VCaP (cell line): ENCODE data around the gene KRTAP12-4.
"Not testable (repeated sequence)": the region's sequence is repeated elsewhere in the genome, so short reads cannot be mapped to it uniquely, and the experiment has no call there.

Experiments used
- H3K27ac ChIP-seq: fragments of 450-650 bp; 2 replicates; pipeline ENCODE4 v1.5.1; 2017
- CTCF ChIP-seq: fragments of 450-650 bp; conservative IDR thresholded peaks from 2 replicates; pipeline ENCODE4 v1.5.1; 2017; ENCODE audit warnings: mild to moderate bottlenecking, moderate library complexity

KRTAP12-4 gene

DNA sequence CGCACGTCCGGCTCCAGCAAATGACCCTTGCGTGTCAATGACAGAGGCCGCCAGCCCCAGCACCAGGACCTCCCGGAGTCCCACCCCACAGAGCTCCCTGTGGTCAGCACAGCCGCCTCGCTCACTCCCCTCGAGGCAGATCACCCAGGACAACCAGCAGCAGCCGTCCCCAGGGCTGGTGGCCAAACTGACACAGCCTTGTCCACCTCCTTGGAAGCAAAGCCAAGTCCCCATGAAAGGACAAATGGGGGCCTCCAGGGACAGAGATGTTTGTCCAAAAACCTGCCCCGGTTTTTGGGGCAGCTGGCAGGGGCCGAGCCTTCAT lies 15.2 kb downstream of the KRTAP12-4 start:
- TF ChIP-seq CTCF, result no peak
- H3K27ac ChIP-seq, result no peak overlapping the region

DNA sequence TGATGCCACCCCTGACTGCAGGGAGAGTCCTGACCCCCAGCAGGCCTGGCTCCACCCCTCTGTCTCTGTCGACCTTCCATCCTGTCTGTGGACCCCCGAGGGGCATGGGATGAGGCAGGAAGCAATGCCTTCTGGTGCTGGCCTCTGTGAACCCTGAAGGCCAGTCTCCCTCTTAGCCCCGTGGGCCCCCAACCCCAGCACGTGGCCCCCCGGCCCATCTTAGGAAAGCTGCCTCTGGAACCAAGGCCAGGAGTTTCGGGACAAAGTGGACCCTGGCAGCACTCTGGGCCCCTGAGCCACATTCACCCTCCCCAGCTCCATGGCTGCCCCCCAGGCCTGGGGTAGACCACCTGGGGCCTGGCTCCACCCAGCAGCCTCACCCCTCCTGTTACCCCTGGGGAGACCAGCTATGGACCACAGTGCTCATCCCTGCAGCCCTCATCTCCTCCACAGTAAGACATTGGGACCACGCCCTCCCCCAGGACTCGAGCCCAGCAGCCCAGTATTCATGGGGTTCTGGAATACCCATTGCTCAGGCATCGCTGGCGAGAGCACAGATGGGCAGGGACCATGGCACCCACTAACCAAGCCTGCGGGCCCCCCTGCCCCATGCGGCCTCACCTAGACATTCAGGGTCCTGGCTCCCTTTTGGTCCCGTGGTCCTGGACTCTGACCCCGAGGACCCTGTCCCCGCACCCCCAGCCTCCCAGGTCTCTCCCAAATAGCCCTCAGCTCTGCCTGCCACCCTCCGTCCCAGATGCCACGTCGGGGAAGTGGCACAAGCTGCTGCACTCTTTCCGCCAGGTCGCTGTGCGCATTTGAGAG lies 15.7 kb downstream of the KRTAP12-4 start:
- H3K27ac ChIP-seq, result not testable (repeated sequence)

GRCh38 chr21:44637851-44638348 lies 16.6 kb downstream of the KRTAP12-4 start:
- H3K27ac ChIP-seq, result not testable (repeated sequence)

DNA sequence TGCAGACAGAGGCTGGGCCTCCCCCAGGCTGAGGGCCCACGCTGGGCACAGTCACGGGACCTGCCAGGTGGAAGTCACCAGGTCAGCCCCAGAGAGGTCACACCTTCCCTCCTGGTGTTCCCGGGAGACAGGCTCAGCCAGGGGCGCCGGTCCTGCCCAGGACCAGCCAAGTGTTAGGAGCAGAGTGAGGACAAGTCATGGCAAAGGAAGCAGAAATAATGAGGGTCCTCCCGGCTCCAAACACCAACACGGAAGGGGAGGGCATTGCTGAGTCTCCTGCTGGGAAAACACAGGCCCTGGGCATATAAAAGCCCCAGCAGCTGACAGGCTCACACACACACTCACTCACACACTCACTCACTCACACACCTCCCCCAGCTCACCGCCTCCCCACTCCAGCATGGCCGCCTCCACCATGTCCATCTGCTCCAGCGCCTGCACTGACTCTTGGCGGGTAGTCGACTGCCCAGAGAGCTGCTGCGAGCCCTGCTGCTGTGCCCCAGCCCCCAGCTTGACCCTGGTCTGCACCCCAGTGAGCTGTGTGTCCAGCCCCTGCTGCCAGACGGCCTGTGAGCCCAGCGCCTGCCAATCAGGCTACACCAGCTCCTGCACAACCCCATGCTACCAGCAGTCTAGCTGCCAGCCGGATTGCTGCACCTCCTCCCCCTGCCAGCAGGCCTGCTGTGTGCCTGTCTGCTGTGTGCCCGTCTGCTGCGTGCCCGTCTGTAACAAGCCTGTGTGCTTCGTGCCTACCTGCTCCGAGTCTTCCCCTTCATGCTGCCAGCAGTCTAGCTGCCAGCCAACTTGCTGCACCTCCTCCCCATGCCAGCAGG lies 17.2 kb downstream of the KRTAP12-4 start, which contains the start of gene KRTAP10-10:
Gene KRTAP10-10, plus strand, starts transcription at position 339 of the 833 bp plus-strand sequence. Its CDS starts 62 bp downstream, at position 401.
- TF ChIP-seq CTCF, result no peak
- H3K27ac ChIP-seq, result no peak within 1 kb of the TSS

GRCh38 chr21:44636209-44637017 lies 18.0 kb downstream of the KRTAP12-4 start:
- H3K27ac ChIP-seq, result no peak overlapping the region
- no peak for TF ChIP-seq CTCF

DNA sequence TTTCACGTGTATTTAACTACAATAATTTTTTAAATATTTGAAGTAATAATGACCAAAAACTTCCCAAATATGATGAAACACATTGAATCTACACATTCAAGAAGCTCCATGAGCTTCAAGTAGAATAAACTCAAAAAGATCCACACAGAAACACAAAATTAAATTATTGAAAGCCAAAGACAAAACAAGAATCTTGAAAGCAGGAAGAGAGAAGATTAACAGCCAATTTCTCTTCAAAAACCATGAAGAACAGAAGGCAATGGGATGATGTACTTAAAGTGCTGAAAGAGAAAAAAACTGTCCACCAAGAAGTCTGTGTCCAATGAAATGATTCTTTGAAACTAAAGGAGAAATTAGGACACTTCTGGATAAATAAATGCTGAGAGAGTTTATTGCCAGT lies 22.4 kb downstream of the KRTAP12-4 start:
- H3K27ac ChIP-seq, result no peak overlapping the region

GRCh38 chr21:44630440-44630839 lies 24.0 kb downstream of the KRTAP12-4 start:
- no peak overlapping the region for H3K27ac ChIP-seq
- no peak for TF ChIP-seq CTCF

More for the DNA sequence above, 22.4 kb downstream of the KRTAP12-4 start:
- TF ChIP-seq CTCF, result no peak

GRCh38 chr21:44628707-44629391 lies 25.6 kb downstream of the KRTAP12-4 start:
- no peak for TF ChIP-seq CTCF
- H3K27ac ChIP-seq, result no peak overlapping the region

DNA sequence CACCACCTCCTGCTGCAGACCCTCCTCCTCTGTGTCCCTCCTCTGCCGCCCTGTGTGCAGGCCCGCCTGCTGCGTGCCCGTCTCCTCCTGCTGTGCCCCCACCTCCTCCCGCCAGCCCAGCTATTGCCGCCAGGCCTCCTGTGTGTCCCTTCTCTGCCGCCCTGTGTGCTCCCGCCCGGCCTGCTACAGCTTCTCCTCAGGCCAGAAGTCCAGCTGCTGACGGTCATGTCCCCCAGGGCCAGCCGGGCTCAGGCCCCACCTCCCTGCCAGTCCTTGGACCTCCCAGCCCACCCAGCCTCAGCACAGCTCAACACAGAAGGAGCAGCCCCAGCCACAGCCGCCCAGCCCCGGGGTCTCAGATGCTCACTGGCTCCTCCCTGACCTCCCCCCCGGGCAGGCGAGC lies 26.6 kb downstream of the KRTAP12-4 start:
- H3K27ac ChIP-seq, result not testable (repeated sequence)

GRCh38 chr21:44627181-44627822 lies 27.2 kb downstream of the KRTAP12-4 start:
- H3K27ac ChIP-seq, result not testable (repeated sequence)
